Common myeloid progenitor, CD34-positive (primary cell): Measurements from ENCODE around the gene KCNJ15.

Experiments
- CTCF ChIA-PET: fragments of 350-600 bp; sonication (Branson Sonifier 250); formaldehyde crosslinking; loops from one replicate; lab custom pipeline; 2021; ENCODE audit warnings: antibody characterized with exemption; lab: Charles Lee
- POLR2A ChIA-PET: fragments of 350-600 bp; sonication (Branson Sonifier 250); formaldehyde crosslinking; loops from one replicate; lab custom pipeline; 2021; ENCODE audit warnings: antibody characterized with exemption; lab: Charles Lee
- DNase-seq, 3 donors: peaks; one replicate each; pipeline versions ENCODE4 v3.0.0 to v3.0.0-alpha.2; 2013
- H3K27ac ChIP-seq, 2 experiments: 1 replicate in 1 of 2; 2 replicates in 1 of 2; pipeline ENCODE4 v1.7.0; 2013; ENCODE audit warnings: inconsistent platforms in 2 of 2, low read length in 2 of 2, mild to moderate bottlenecking in 2 of 2, low read depth in 1 of 2, moderate library complexity in 1 of 2; ENCODE audit not compliant: severe bottlenecking in 2 of 2, insufficient read depth in 1 of 2, poor library complexity in 1 of 2
- H3K27me3 ChIP-seq, 5 experiments: replicated peaks in 2 of 5; 1 replicate in 3 of 5; 2 replicates in 2 of 5; pipeline versions ENCODE4 v1.6.1 to v1.7.0; 2013; ENCODE audit warnings: low read length in 4 of 5, mild to moderate bottlenecking in 2 of 5, moderate library complexity in 2 of 5, inconsistent platforms in 1 of 5; ENCODE audit not compliant: insufficient read depth in 5 of 5, control insufficient read depth in 4 of 5
- H3K36me3 ChIP-seq, 4 experiments: 1 replicate in 2 of 4; 2 replicates in 2 of 4; pipeline versions ENCODE4 v1.6.1 to v1.7.0; 2013; ENCODE audit warnings: low read length in 3 of 4, control low read depth in 1 of 4, mild to moderate bottlenecking in 1 of 4; ENCODE audit not compliant: control insufficient read depth in 4 of 4, insufficient read depth in 4 of 4
- H3K4me1 ChIP-seq, 4 experiments: 1 replicate in 3 of 4; 2 replicates in 1 of 4; pipeline versions ENCODE4 v1.6.1 to v1.7.1; 2013; ENCODE audit warnings: low read length in 3 of 4, mild to moderate bottlenecking in 3 of 4, control low read depth in 1 of 4, inconsistent platforms in 1 of 4, moderate library complexity in 1 of 4; ENCODE audit not compliant: control insufficient read depth in 4 of 4, insufficient read depth in 4 of 4; ENCODE audit errors: control extremely low read depth in 1 of 4
- H3K4me3 ChIP-seq, 7 experiments: 1 replicate in 4 of 7; 2 replicates in 3 of 7; pipeline versions ENCODE4 v1.5.1 to v1.7.0; 2013; ENCODE audit warnings: mild to moderate bottlenecking in 7 of 7, low read length in 6 of 7, moderate library complexity in 6 of 7, inconsistent platforms in 2 of 7, low read depth in 2 of 7, control low read depth in 1 of 7; ENCODE audit not compliant: insufficient read depth in 4 of 7, control insufficient read depth in 1 of 7; ENCODE audit errors: extremely low read depth in 1 of 7
- H3K9me3 ChIP-seq, 5 experiments: 1 replicate in 4 of 5; 2 replicates in 1 of 5; pipeline versions ENCODE4 v1.6.1 to v1.7.1; 2013; ENCODE audit warnings: low read length in 4 of 5, mild to moderate bottlenecking in 2 of 5, inconsistent platforms in 1 of 5, low read depth in 1 of 5, moderate library complexity in 1 of 5; ENCODE audit not compliant: control insufficient read depth in 4 of 5, insufficient read depth in 2 of 5; ENCODE audit errors: control extremely low read depth in 1 of 5
- WGBS: methylation state at CpG from one replicate; pipeline ENCODE4 v1.1.5; 2013; ENCODE audit not compliant: insufficient coverage; 5-methylcytosine and 5-hydroxymethylcytosine counted together

Gene KCNJ15

GRCh38 chr21:38265166-38265565, 8.4 kb downstream of the KCNJ15 start:
- DNase-seq, result no peak
- no peaks in the 10 kb centered on the region for H3K36me3 ChIP-seq
- CTCF ChIA-PET, result no interaction called here
- no CpG with 5 or more reads among the region's 1 CpG for WGBS
- H3K27me3 ChIP-seq, result peaks cover 0 to 2% (median 0%) of the 10 kb centered on the region in 5 experiments
- H3K4me1 ChIP-seq, result peaks cover 0 to 7% (median 0%) of the 10 kb centered on the region in 4 experiments
- POLR2A ChIA-PET, result no interaction called here
- no peaks in the 10 kb centered on the region for H3K9me3 ChIP-seq
- H3K4me3 ChIP-seq, result no peak overlapping the region
- H3K27ac ChIP-seq, result no peak overlapping the region

GRCh38 chr21:38266732-38267131, 9.9 kb downstream of the KCNJ15 start:
- no peaks in the 10 kb centered on the region for H3K9me3 ChIP-seq
- no peak overlapping the region for H3K27ac ChIP-seq
- 96% methylated on average over 2 of the region's 2 CpGs for WGBS

GRCh38 chr21:38267136-38267755, 10.5 kb downstream of the KCNJ15 start:
- POLR2A ChIA-PET, result no interaction called here
- no peak overlapping the region for H3K4me3 ChIP-seq
- no peak for DNase-seq
- no peaks in the 10 kb centered on the region for H3K9me3 ChIP-seq
- WGBS, result 100% methylated on average over 3 of the region's 3 CpGs
- peaks cover 0 to 4% (median 0%) of the 10 kb centered on the region in 5 experiments for H3K27me3 ChIP-seq
- H3K27ac ChIP-seq, result no peak overlapping the region
- peaks cover 0 to 7% (median 0%) of the 10 kb centered on the region in 4 experiments for H3K4me1 ChIP-seq
- CTCF ChIA-PET, result interaction anchor here (1.0 to 1.4 kb wide), 2 partner anchors 21 to 89 kb away, joined by 3 read pairs; no protein-coding TSS in a partner anchor
- H3K36me3 ChIP-seq, result no peaks in the 10 kb centered on the region

More at GRCh38 chr21:38266732-38267131, 9.9 kb downstream of the KCNJ15 start:
- H3K36me3 ChIP-seq, result no peaks in the 10 kb centered on the region
- ChIA-PET POLR2A (no interaction called here), CTCF (interaction anchor here (1.0 to 1.4 kb wide), 2 partner anchors 21 to 89 kb away, joined by 3 read pairs; no protein-coding TSS in a partner anchor)
- H3K27me3 ChIP-seq, result peaks cover 0 to 4% (median 0%) of the 10 kb centered on the region in 5 experiments
- H3K4me1 ChIP-seq, result peaks cover 0 to 7% (median 0%) of the 10 kb centered on the region in 4 experiments
- H3K4me3 ChIP-seq, result no peak overlapping the region
- DNase-seq, result no peak

- peaks cover 0 to 7% (median 0%) of the 10 kb centered on the region in 4 experiments for H3K4me1 ChIP-seq
- peaks cover 0 to 4% (median 0%) of the 10 kb centered on the region in 5 experiments for H3K27me3 ChIP-seq
- ChIA-PET POLR2A (interaction anchor here (0.5 kb wide), 1 partner anchor 180 kb away, joined by 3 read pairs; no protein-coding TSS in a partner anchor), CTCF (interaction anchor here (0.6 to 1.5 kb wide), 5 partner anchors 9 to 88 kb away, joined by 3 read pairs; no protein-coding TSS in a partner anchor)
- H3K4me3 ChIP-seq, result no peak overlapping the region
- H3K36me3 ChIP-seq, result no peaks in the 10 kb centered on the region
- no peak overlapping the region for H3K27ac ChIP-seq
- 81% methylated on average over 3 of the region's 5 CpGs for WGBS
- no peak for DNase-seq
- no peaks in the 10 kb centered on the region for H3K9me3 ChIP-seq
These were observed 11.4 kb downstream of the KCNJ15 start for GRCh38 chr21:38267991-38268863.

GRCh38 chr21:38268864-38269575, 12.2 kb downstream of the KCNJ15 start:
- Histone ChIP-seq H3K4me3 (no peak overlapping the region), H3K27ac (no peak overlapping the region), H3K36me3 (no peaks in the 10 kb centered on the region), H3K27me3 (peaks cover 0 to 4% (median 0%) of the 10 kb centered on the region in 5 experiments), H3K4me1 (peaks cover 0 to 7% (median 0%) of the 10 kb centered on the region in 4 experiments), H3K9me3 (no peaks in the 10 kb centered on the region)
- 94% methylated on average over 3 of the region's 5 CpGs for WGBS
- no peak for DNase-seq
- CTCF ChIA-PET, result interaction anchor here (0.9 to 1.5 kb wide), 2 partner anchors 21 to 51 kb away, joined by 3 read pairs; no protein-coding TSS in a partner anchor
- POLR2A ChIA-PET, result interaction anchor here (0.5 to 0.7 kb wide), 2 partner anchors 181 to 495 kb away, joined by 3 read pairs; no protein-coding TSS in a partner anchor

- H3K4me1 ChIP-seq, result peaks cover 0 to 7% (median 0%) of the 10 kb centered on the region in 4 experiments
- WGBS, result 63% methylated on average over 1 of the region's 2 CpGs
- H3K27me3 ChIP-seq, result peaks cover 0 to 4% (median 0%) of the 10 kb centered on the region in 5 experiments
- H3K4me3 ChIP-seq, result no peak overlapping the region
- no peak overlapping the region for H3K27ac ChIP-seq
- no peak for DNase-seq
- ChIA-PET POLR2A (interaction anchor here (0.7 kb wide), 1 partner anchor 496 kb away, joined by 3 read pairs; no protein-coding TSS in a partner anchor), CTCF (interaction anchor here (1.5 kb wide), 1 partner anchor 22 kb away, joined by 3 read pairs; no protein-coding TSS in a partner anchor)
- no peaks in the 10 kb centered on the region for H3K36me3 ChIP-seq
- H3K9me3 ChIP-seq, result no peaks in the 10 kb centered on the region
These were observed 12.8 kb downstream of the KCNJ15 start for GRCh38 chr21:38269576-38269936.
